GM18502 (cell line): ENCODE data around the gene PHACTR1.
"Not testable (repeated sequence)": the region's sequence is repeated elsewhere in the genome, so short reads cannot be mapped to it uniquely, and the experiment has no call there.

Source experiments
- ATAC-seq: cut with Tn5 transposase; IDR thresholded peaks from one replicate; pipeline ENCODE4 v1.9.1; 2021; ENCODE audit warnings: mild to moderate bottlenecking; ENCODE audit not compliant: unreplicated experiment, poor library complexity

PHACTR1 gene

DNA sequence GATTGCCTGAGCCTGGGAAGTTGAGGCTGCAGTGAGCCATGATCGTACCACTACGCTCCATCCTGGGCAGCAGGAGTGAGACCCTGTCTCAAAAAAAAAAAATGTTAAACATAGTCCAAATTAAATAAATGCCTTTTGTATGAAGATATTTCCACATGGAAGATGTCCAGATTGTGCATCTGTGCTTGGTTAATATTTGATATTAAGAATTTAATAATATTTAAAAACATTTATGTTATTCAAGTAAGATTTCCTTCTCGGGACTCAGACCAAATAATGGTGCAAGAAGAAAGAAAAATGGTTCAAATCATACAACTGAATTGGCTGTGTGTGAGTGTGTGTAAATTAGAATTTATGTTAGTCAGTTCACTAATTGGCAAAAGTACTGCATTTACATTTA is 409.3 kb downstream of the PHACTR1 start:
- ATAC-seq = no peak

- ATAC-seq = no peak
Measured at GRCh38 chr6:13131935-13132661, 415.5 kb downstream of the PHACTR1 start.

- not testable (repeated sequence) for ATAC-seq
Measured at GRCh38 chr6:13133894-13134293, 417.3 kb downstream of the PHACTR1 start.

GRCh38 chr6:13135152-13135551 is 418.6 kb downstream of the PHACTR1 start:
- ATAC-seq = no peak

DNA sequence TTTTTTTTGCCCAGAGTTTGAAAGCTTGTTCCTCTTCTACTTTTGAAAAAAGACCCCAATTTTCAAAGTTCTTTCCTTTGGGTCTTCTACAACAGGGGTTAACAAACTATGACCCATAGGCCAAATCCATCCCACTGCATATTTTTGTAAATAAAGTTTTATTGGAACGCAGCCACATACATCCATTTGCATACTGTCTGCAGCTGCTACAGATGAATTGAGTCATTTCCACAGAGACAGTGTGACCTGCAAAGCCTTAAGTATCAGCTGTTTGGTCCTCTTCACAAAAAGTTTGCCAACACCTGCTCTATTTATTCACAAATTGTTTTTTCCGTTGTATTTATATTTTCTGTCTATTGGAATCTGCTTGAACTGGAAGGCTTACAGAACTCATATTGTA is 422.6 kb downstream of the PHACTR1 start:
- no peak for ATAC-seq

DNA sequence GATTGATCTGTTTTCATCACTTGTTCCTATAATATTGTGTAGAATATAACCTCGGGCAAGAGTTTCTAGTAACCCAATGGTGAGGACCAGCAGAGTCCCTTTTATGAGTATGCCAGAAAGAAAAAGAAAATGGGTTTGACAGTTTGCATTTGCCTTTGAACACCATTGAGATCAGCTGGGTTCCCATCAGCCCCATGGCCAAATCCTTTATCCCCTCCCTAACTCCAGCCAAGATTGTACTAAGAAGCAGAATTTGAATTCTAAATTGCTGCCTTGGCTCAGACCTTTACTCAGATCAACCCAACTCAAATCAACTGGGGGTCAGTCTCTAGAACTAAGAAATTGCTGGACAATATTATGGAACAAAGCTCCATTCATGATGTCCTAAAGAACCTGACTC is 424.4 kb downstream of the PHACTR1 start:
- ATAC-seq = no peak

DNA sequence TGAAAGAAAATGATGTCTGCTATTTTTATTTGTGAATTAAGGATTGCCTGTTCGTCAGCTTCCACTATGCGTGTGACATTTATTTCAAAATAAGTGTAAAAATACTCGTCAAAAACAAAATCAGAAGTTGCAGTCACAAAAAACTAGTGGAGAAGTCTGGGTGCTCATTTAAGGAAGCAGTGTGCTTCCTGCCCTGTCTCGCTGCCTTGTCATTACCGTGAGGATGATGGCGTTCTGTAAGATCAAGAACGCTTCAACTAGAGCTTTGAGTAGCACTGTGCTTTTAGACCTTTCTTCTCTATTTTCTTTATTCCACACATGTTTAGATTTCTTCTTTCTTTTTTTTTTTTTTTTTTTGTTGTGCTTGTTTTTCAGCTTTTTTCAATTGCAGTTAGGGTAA is 424.8 kb downstream of the PHACTR1 start:
- ATAC-seq = no peak

DNA sequence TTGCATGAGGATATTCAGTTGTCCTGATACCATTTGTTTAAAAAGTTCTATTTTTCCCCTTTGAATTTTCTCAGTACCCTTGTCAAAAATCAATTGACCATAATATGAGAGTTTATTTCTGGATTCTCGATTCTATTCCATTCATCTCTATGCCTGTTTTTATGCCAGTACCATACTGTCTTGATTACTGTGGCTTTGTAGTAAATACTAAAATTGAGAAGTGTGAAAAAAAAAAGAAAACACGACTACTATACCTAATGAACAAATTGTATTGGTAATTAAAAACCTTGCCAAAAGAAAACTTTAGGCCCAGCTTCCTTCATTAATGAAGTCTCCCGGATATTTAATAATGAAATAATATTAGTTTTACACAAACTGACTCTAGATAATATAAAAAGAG is 426.0 kb downstream of the PHACTR1 start:
- ATAC-seq = no peak

GRCh38 chr6:13146442-13146841 is 429.9 kb downstream of the PHACTR1 start:
- ATAC-seq = no peak

- ATAC-seq = no peak
Measured at GRCh38 chr6:13147376-13147775, 430.8 kb downstream of the PHACTR1 start.

DNA sequence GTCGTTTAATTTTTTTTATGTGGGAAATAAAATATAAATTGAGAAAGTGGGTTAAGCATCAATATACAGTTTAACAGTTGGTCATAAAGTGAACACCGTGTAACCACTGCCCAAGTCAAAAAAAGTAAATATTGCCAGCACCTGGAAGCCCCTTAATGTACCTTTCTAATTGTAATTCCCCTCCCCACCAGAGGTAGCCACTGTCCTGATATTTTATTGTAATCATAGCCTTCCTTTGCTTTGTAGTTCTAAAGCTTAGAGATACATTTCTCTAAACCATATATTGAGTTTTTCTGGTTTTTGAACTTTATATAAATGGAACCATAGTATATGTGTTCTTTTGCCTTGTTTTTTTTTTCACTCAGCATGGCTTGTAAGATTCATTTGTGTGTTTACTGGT is 431.2 kb downstream of the PHACTR1 start:
- ATAC-seq = no peak

- ATAC-seq = no peak
Measured at GRCh38 chr6:13152764-13153163, 436.2 kb downstream of the PHACTR1 start.

GRCh38 chr6:13156381-13156780 is 439.8 kb downstream of the PHACTR1 start:
- no peak for ATAC-seq

DNA sequence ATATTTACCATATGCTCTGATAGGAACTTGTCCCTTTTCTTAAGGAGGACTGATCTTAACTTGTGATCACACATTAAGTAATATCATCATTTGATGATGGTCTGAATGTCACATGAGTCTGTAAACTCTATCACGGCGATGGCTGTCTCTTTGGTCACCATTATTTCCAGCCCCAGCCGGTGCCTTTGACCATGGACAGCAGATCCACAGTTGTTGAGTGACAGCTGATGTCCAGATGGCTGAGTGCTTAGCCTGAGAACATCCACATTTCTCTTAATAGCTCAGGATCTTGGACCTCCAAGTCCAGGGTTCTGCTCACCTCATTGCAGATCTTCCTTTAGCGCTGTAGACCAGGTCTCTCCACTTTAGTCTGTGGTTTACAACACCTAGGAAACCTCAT is 440.7 kb downstream of the PHACTR1 start:
- no peak for ATAC-seq

DNA sequence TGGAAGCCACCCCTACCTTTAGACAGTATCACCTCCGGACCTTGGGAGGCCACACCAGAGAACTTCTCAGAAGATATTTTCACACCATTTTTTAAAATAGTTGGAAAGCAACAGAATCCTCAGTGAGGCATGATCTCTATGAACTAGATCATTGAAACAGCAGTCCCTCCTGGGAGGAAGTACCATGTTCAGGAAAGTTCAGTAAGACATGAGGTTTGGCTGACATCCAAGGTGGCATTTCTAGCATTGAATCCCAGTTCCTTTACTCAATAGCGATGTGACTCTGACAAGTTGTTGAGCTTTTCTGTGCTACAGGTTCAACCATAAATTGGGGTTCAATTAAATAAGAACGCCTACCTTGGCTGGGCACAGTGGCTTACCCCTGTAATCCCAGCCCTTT is 442.7 kb downstream of the PHACTR1 start:
- ATAC-seq = no peak

DNA sequence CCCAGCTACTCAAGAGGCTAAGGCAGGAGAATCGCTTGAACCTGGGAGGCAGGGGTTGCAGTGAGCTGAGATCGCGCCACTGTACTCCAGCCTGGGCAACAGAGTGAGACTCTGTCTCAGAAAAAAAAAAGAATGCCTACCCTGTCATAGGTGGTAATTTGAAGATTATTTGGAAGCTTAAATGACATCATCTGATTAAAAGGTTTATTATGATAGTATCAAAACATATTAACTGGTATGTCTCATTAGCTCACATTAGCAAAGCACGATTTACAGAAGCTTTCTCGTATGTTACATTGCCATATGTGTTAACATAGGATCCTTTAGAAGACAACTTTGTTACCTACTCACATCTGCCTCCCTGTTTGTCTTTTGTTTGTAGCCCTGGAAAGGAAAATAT is 443.3 kb downstream of the PHACTR1 start:
- ATAC-seq = not testable (repeated sequence)

DNA sequence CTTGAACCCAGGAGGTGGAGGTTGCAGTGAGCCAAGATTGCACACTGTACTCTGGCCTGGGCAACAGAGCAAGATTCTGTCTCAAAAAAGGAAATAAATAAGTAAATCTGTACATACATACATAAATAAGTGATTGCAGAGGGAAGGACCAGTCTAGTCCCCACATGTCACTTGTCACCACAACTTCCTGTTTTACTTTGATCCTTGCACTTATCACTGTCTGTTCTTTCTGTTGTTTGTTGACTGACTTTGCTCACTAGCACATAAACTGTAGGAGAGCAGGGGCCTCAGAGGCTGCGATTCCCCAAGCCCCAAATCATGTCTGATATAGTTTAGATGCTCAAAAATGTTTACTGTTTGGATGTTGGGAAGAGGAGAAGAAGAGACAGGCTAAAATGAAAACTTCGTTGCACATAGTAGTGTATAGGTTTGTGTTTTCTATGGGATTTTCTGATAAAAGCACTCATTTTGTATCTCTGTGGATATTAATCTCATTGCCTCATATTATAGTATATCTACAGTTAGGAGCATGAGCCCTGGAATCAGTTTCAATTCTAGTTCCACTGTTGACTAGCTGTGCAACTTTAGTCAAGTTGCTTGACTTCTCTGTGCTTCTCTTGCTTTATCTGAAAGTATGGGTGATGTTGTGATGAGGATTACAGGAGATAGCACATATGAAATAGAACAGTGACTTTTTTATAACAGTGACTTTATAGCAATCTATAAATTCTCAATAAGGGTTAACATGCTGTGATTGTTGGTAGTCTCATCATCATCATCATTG is 446.8 kb downstream of the PHACTR1 start:
- no peak for ATAC-seq

GRCh38 chr6:13164291-13164690 is 447.7 kb downstream of the PHACTR1 start:
- ATAC-seq = no peak

DNA sequence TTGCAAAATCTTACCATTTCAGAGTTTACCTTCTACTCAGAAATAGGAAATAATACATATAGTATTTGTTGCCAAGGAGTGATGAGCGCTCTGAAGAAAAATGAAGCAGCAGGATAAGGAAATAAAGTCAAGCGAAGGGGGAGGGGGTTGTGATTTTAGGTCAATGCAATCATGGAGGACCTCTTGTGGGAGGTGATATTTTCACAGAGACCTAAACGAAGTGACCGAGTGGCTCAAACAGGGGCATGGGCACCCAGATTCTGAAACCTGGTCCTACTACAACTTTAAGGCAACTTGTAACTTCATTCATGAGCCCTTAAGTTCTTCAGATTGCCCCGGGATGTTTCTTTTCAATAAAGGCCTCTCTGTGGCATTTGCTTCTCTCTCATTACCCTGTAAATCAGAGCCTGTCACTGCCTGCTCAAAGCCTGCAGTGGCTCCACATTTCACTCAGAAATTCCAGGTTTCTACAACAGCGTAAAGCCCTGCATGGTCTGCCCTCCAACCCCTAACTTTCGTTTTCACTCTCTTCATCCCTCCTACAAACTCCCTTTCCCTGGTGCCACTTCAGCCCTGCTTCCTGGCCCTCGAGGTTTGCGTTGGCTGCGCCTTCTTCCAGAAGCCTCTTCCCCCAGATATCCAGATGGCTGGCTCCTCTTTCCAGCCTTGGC is 449.1 kb downstream of the PHACTR1 start:
- no peak for ATAC-seq

DNA sequence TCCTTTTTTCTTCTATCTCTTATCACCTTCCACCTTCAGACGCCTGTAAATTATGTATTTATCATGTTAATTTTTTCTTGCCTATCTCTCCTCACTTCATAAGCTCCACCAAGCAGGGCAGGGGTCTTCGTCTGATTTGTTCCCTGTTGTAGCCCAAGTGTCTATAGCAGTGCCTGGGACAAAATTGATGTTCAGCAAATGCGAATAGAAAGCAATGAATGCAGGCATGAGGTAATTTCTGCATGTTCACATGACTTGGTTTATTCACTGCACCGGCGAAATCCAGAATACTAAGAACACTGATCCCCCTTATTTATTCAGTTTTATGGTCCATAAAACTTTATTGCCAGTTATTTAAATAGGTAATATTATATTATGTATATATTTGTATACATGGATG is 449.7 kb downstream of the PHACTR1 start:
- ATAC-seq = no peak

- ATAC-seq = no peak
Measured at GRCh38 chr6:13166916-13167315, 450.3 kb downstream of the PHACTR1 start.
